ENCODE data around the gene HEMGN. TPM values are rescaled to one million over a fixed set of nuclear protein-coding genes. Genes with fewer than 3 reads are reported as not detected.

HEMGN gene
- polyA plus RNA-seq, 1 donor from 2014 or later = not detected

DNA sequence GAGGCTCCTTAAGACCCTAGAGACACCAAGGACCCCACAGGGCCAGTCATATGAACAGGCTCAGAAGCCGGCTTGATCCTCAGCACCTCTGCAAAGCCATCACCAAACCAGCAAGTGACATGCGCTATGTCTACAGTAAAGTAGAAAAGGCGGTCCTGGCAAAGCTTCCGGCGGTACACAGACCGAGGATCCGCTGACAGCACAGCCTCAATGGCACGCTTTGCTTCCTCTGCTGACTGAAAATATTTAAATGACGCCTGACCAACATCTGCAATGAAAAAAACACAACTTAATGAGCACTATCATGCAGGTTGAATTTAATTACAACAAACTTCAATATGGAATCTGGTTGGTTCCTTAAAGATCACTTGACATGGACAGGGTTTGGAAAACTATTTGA is 33.2 kb downstream of the HEMGN start:
- H3K9me2 ChIP-seq (ENCODE audit: insufficient read depth, low read length) = no peaks in the 10 kb centered on the region
- no peaks in the 10 kb centered on the region for H3K36me3 ChIP-seq (ENCODE audit: insufficient read depth, low read length)
- no peaks in the 10 kb centered on the region for H3K79me2 ChIP-seq (replicated peaks; ENCODE audit: insufficient read depth, low read length)
- H2AFZ ChIP-seq (ENCODE audit: low read depth, low read length) = no peak overlapping the region
- H3K27ac ChIP-seq (ENCODE audit: low read length) = no peak overlapping the region
- H3K9me3 ChIP-seq (ENCODE audit: low read length) = no peaks in the 10 kb centered on the region
- no peak for TF ChIP-seq TAF1 (IDR thresholded peaks at IDR 0.05; ENCODE audit: low read depth)
- TF ChIP-seq EP300 (conservative IDR thresholded peaks at IDR 0.05; ENCODE audit: poor library complexity, severe bottlenecking) = no peak
- TF ChIP-seq CTCF (IDR thresholded peaks at IDR 0.05; ENCODE audit: poor library complexity, severe bottlenecking) = no peak
- TF ChIP-seq SMC3 (conservative IDR thresholded peaks at IDR 0.05; ENCODE audit: poor library complexity) = no peak
- TF ChIP-seq EZH2 (IDR thresholded peaks at IDR 0.05; ENCODE audit: borderline replicate concordance, insufficient read depth, low read length, poor library complexity, severe bottlenecking) = no peak
- no peak for TF ChIP-seq MXI1 (conservative IDR thresholded peaks at IDR 0.05; ENCODE audit: poor library complexity, severe bottlenecking)
- TF ChIP-seq, protein P1, sequence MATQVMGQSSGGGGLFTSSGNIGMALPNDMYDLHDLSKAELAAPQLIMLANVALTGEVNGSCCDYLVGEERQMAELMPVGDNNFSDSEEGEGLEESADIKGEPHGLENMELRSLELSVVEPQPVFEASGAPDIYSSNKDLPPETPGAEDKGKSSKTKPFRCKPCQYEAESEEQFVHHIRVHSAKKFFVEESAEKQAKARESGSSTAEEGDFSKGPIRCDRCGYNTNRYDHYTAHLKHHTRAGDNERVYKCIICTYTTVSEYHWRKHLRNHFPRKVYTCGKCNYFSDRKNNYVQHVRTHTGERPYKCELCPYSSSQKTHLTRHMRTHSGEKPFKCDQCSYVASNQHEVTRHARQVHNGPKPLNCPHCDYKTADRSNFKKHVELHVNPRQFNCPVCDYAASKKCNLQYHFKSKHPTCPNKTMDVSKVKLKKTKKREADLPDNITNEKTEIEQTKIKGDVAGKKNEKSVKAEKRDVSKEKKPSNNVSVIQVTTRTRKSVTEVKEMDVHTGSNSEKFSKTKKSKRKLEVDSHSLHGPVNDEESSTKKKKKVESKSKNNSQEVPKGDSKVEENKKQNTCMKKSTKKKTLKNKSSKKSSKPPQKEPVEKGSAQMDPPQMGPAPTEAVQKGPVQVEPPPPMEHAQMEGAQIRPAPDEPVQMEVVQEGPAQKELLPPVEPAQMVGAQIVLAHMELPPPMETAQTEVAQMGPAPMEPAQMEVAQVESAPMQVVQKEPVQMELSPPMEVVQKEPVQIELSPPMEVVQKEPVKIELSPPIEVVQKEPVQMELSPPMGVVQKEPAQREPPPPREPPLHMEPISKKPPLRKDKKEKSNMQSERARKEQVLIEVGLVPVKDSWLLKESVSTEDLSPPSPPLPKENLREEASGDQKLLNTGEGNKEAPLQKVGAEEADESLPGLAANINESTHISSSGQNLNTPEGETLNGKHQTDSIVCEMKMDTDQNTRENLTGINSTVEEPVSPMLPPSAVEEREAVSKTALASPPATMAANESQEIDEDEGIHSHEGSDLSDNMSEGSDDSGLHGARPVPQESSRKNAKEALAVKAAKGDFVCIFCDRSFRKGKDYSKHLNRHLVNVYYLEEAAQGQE (IDR thresholded peaks at IDR 0.05; ENCODE audit: borderline replicate concordance) = no peak
- TF ChIP-seq POLR2AphosphoS5 (IDR thresholded peaks at IDR 0.05) = no peak
- TF ChIP-seq RAD21 (conservative IDR thresholded peaks at IDR 0.05) = no peak
- H3F3A ChIP-seq (ENCODE audit: insufficient read depth, low read length, poor library complexity, severe bottlenecking) = no peaks in the 10 kb centered on the region
- H3K27me3 ChIP-seq (ENCODE audit: insufficient read depth, low read depth, low read length) = no peaks in the 10 kb centered on the region
- H3K9ac ChIP-seq (ENCODE audit: low read length) = no peak overlapping the region
- no peaks in the 10 kb centered on the region for H4K20me1 ChIP-seq (ENCODE audit: insufficient read depth)
- H3K4me2 ChIP-seq (ENCODE audit: low read length) = no peak overlapping the region
- no peak overlapping the region for H3K4me3 ChIP-seq (ENCODE audit: low read length)

- H3F3A ChIP-seq (ENCODE audit: insufficient read depth, low read length, poor library complexity, severe bottlenecking) = no peaks in the 10 kb centered on the region
- no peaks in the 10 kb centered on the region for H3K9me3 ChIP-seq (ENCODE audit: low read length)
- H2AFZ ChIP-seq (ENCODE audit: low read depth, low read length) = no peak overlapping the region
- no peak overlapping the region for H3K4me2 ChIP-seq (ENCODE audit: low read length)
- TF ChIP-seq TAF1 (IDR thresholded peaks at IDR 0.05; ENCODE audit: low read depth) = no peak
- TF ChIP-seq, protein P1 (IDR thresholded peaks at IDR 0.05; ENCODE audit: borderline replicate concordance) = no peak
- no peak for TF ChIP-seq SMC3 (conservative IDR thresholded peaks at IDR 0.05; ENCODE audit: poor library complexity)
- no peak for TF ChIP-seq EP300 (conservative IDR thresholded peaks at IDR 0.05; ENCODE audit: poor library complexity, severe bottlenecking)
- TF ChIP-seq MXI1 (conservative IDR thresholded peaks at IDR 0.05; ENCODE audit: poor library complexity, severe bottlenecking) = no peak
- no peak for TF ChIP-seq RAD21 (conservative IDR thresholded peaks at IDR 0.05)
- TF ChIP-seq POLR2AphosphoS5 (IDR thresholded peaks at IDR 0.05) = no peak
- TF ChIP-seq CTCF (IDR thresholded peaks at IDR 0.05; ENCODE audit: poor library complexity, severe bottlenecking) = no peak
- no peak for TF ChIP-seq EZH2 (IDR thresholded peaks at IDR 0.05; ENCODE audit: borderline replicate concordance, insufficient read depth, low read length, poor library complexity, severe bottlenecking)
- H3K9ac ChIP-seq (ENCODE audit: low read length) = no peak overlapping the region
- H3K27me3 ChIP-seq (ENCODE audit: insufficient read depth, low read depth, low read length) = no peaks in the 10 kb centered on the region
- H3K27ac ChIP-seq (ENCODE audit: low read length) = no peak overlapping the region
- no peaks in the 10 kb centered on the region for H3K36me3 ChIP-seq (ENCODE audit: insufficient read depth, low read length)
- H3K4me3 ChIP-seq (ENCODE audit: low read length) = no peak overlapping the region
- no peaks in the 10 kb centered on the region for H4K20me1 ChIP-seq (ENCODE audit: insufficient read depth)
- no peaks in the 10 kb centered on the region for H3K9me2 ChIP-seq (ENCODE audit: insufficient read depth, low read length)
- H3K79me2 ChIP-seq (replicated peaks; ENCODE audit: insufficient read depth, low read length) = no peaks in the 10 kb centered on the region
These were observed 34.8 kb downstream of the HEMGN start for GRCh38 chr9:97903177-97903576.
